A549 (cell line): ENCODE measurements around the gene FOXK1. TPM values are rescaled to one million over a fixed set of nuclear protein-coding genes. Genes with fewer than 3 reads are reported as not detected.

Source experiments
- ATAC-seq, 2 experiments: fragments of 200-7000 bp in 1 of 2; fragments of >200 bp in 1 of 2; cut with Nextera tagmentation in 1 of 2; cut with Tn5 transposase in 1 of 2; 3 replicates each; pipeline versions ENCODE4 v1.8.0 to v1.9.1; 2018 to 2020; ENCODE audit warnings: mild to moderate bottlenecking in 1 of 2, moderate library complexity in 1 of 2
- CTCF ChIA-PET: fragments of 300-600 bp; sonication (Branson Sonifier 250); formaldehyde crosslinking; extraction: SDS; loops from one replicate; lab custom pipeline; 2021; ENCODE audit warnings: antibody characterized with exemption, inconsistent platforms; lab: Yijun Ruan, JAX
- POLR2A ChIA-PET: fragments of 350-600 bp; formaldehyde crosslinking; extraction: SDS; loops from one replicate; lab custom pipeline; 2021; ENCODE audit warnings: antibody characterized with exemption, inconsistent platforms; lab: Yijun Ruan, JAX
- DNase-seq, 2 experiments: peaks; one replicate each; pipeline versions ENCODE4 v3.0.0 to v3.0.0-alpha.2; 2011 to 2016; ENCODE audit warnings: low read depth in 1 of 2, low spot score in 1 of 2
- FAIRE-seq: peaks from 2 replicates; lab custom pipeline; 2011; peaks lifted over from hg19 to GRCh38; lab: Jason Lieb, UNC
- H3K27ac ChIP-seq, 2 experiments: fragments of >200 bp; sonication (Bioruptor Twin); formaldehyde crosslinking; 3 replicates each; pipeline ENCODE4 v1.5.1; 2016 to 2017
- H3K4me1 ChIP-seq: fragments of >200 bp; sonication (Bioruptor Twin); formaldehyde crosslinking; 3 replicates; pipeline ENCODE4 v1.6.1; 2016
- H3K4me2 ChIP-seq: fragments of >200 bp; sonication (Bioruptor Twin); formaldehyde crosslinking; 3 replicates; pipeline ENCODE4 v1.6.1; 2016
- H3K4me3 ChIP-seq: fragments of >200 bp; sonication (Bioruptor Twin); formaldehyde crosslinking; 3 replicates; pipeline ENCODE4 v1.5.1; 2016
- H3K9me3 ChIP-seq: fragments of >200 bp; sonication (Bioruptor Twin); formaldehyde crosslinking; 3 replicates; pipeline ENCODE4 v1.6.1; 2016
- BCL3 ChIP-seq: fragments of >200 bp; sonication (Bioruptor Twin); formaldehyde crosslinking; IDR thresholded peaks from 3 replicates; pipeline ENCODE4 v1.6.1; 2016
- CBX2 ChIP-seq: fragments of 200-600 bp; sonication (generic); IDR thresholded peaks from 2 replicates; pipeline ENCODE4 v1.6.1; 2016; ENCODE audit warnings: low read depth, mild to moderate bottlenecking, borderline replicate concordance
- EHF ChIP-seq: fragments of 250-450 bp; sonication (Bioruptor Pico); IDR thresholded peaks from 2 replicates; pipeline ENCODE4 v1.5.0; 2020; ENCODE audit warnings: mild to moderate bottlenecking
- EP300 ChIP-seq, 2 experiments: fragments of >200 bp; sonication (Bioruptor Twin); formaldehyde crosslinking; IDR thresholded peaks; 2 replicates in 1 of 2; 3 replicates in 1 of 2; pipeline ENCODE4 v1.6.1; 2016 to 2017
- ESRRA ChIP-seq: fragments of 150-350 bp; IDR thresholded peaks from 2 replicates; pipeline ENCODE4 v1.6.1; 2014; ENCODE audit warnings: mild to moderate bottlenecking, low read length, borderline replicate concordance
- GATA3 ChIP-seq: IDR thresholded peaks from 2 replicates; pipeline ENCODE4 v1.6.1; 2012; ENCODE audit warnings: borderline replicate concordance
- HDAC2 ChIP-seq: fragments of 200-600 bp; sonication (generic); IDR thresholded peaks from 2 replicates; pipeline ENCODE4 v1.6.1; 2016
- JUN ChIP-seq, 2 experiments: fragments of >200 bp; sonication (Bioruptor Twin); formaldehyde crosslinking; IDR thresholded peaks; 2 replicates in 1 of 2; 3 replicates in 1 of 2; pipeline ENCODE4 v1.6.1; 2016 to 2017
- KDM1A ChIP-seq: fragments of 200-600 bp; sonication (generic); IDR thresholded peaks from 2 replicates; pipeline ENCODE4 v1.6.1; 2016; ENCODE audit warnings: low read depth, mild to moderate bottlenecking
- MAX ChIP-seq: IDR thresholded peaks from 2 replicates; pipeline ENCODE4 v1.6.1; 2012
- MAZ ChIP-seq: fragments of 150-350 bp; IDR thresholded peaks from 2 replicates; pipeline ENCODE4 v1.6.1; 2014; ENCODE audit warnings: antibody characterized with exemption, low read depth, low read length, borderline replicate concordance
- NR3C1 ChIP-seq: fragments of >200 bp; sonication (Bioruptor Twin); formaldehyde crosslinking; IDR thresholded peaks from 3 replicates; pipeline ENCODE4 v1.6.1; 2017
- RARB ChIP-seq: fragments of 250-450 bp; sonication (Bioruptor Pico); IDR thresholded peaks from 2 replicates; pipeline ENCODE4 v1.8.0; 2021; ENCODE audit warnings: mild to moderate bottlenecking, moderate library complexity
- RCOR1 ChIP-seq: fragments of 150-350 bp; IDR thresholded peaks from 2 replicates; pipeline ENCODE4 v1.6.1; 2014; ENCODE audit warnings: antibody characterized with exemption, low read length, low read depth
- SREBF2 ChIP-seq: fragments of 450-650 bp; IDR thresholded peaks from 2 replicates; pipeline ENCODE4 v1.6.1; 2014; ENCODE audit warnings: mild to moderate bottlenecking, moderate library complexity
- TFCP2L1 ChIP-seq: fragments of 250-450 bp; sonication (Bioruptor Pico); IDR thresholded peaks from 2 replicates; pipeline ENCODE4 v1.5.0; 2021; ENCODE audit warnings: mild to moderate bottlenecking
- TP53 ChIP-seq: fragments of 250-450 bp; sonication (Bioruptor Pico); IDR thresholded peaks from 2 replicates; pipeline ENCODE4 v1.5.0; 2021; ENCODE audit warnings: mild to moderate bottlenecking, moderate library complexity
- ZFP36 ChIP-seq: fragments of 450-650 bp; IDR thresholded peaks from 2 replicates; pipeline ENCODE4 v1.6.1; 2014; ENCODE audit warnings: borderline replicate concordance; ENCODE audit not compliant: partially characterized antibody
- WGBS: methylation state at CpG from one replicate; pipeline ENCODE4 v1.1.6; 2017; ENCODE audit errors: missing lambda C conversion rate; 5-methylcytosine and 5-hydroxymethylcytosine counted together
- polyA plus RNA-seq, 4 experiments: library from polyadenylated mRNA; depleted of rRNA in 3 of 4; stranded (reverse); fragments of >200 nt; fragmentation: RNase III in 1 of 4; extraction: RNeasy Plus Mini Kit Qiagen cat#74134 plus additional on column Dnase treatment in 1 of 4; gene quantifications; 2 replicates in 3 of 4; 3 replicates in 1 of 4; pipeline ENCODE4 v1.2.3, GENCODE V29; 2011 to 2017
- TF ChIP-seq, protein P1 (sequence below): fragments of 250-450 bp; sonication (Bioruptor Pico); IDR thresholded peaks from 2 replicates; pipeline ENCODE4 v1.5.0; 2020; ENCODE audit warnings: low read depth, mild to moderate bottlenecking, moderate library complexity
- TF ChIP-seq, protein P2 (sequence below): fragments of >200 bp; sonication (Bioruptor Twin); formaldehyde crosslinking; IDR thresholded peaks from 3 replicates; pipeline ENCODE4 v1.5.1; 2016

FOXK1 gene
- polyA plus RNA-seq, 2 of the 4 experiments (the other 2 are of a cell fraction): 6.8 to 10.9 TPM

GRCh38 chr7:4765776-4766490 lies 83.8 kb downstream of the FOXK1 start:
- peak; percentile 37 to 45; a peak in 3 of 6 replicates for ATAC-seq
- DNase-seq: no peak
- POLR2A ChIA-PET: no interaction called here
- no peak overlapping the region for H3K4me3 ChIP-seq
- CTCF ChIA-PET: interaction anchor here (0.7 to 1.4 kb wide), 3 partner anchors 12 to 19 kb away, joined by 3 to 4 read pairs (median 3); no protein-coding TSS in a partner anchor
- 91% methylated on average over 19 of the region's 23 CpGs for WGBS
- no peak overlapping the region for H3K4me2 ChIP-seq
- no peaks in the 10 kb centered on the region for H3K4me1 ChIP-seq
- H3K27ac ChIP-seq: no peak overlapping the region
- no peaks in the 10 kb centered on the region for H3K9me3 ChIP-seq
- FAIRE-seq: no peak
- TF ChIP-seq, protein P1, sequence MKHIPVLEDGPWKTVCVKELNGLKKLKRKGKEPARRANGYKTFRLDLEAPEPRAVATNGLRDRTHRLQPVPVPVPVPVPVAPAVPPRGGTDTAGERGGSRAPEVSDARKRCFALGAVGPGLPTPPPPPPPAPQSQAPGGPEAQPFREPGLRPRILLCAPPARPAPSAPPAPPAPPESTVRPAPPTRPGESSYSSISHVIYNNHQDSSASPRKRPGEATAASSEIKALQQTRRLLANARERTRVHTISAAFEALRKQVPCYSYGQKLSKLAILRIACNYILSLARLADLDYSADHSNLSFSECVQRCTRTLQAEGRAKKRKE (CRISPR knock-in tag): no peak
- no peak for TF ChIP-seq ZFP36
- TF ChIP-seq, protein P2, sequence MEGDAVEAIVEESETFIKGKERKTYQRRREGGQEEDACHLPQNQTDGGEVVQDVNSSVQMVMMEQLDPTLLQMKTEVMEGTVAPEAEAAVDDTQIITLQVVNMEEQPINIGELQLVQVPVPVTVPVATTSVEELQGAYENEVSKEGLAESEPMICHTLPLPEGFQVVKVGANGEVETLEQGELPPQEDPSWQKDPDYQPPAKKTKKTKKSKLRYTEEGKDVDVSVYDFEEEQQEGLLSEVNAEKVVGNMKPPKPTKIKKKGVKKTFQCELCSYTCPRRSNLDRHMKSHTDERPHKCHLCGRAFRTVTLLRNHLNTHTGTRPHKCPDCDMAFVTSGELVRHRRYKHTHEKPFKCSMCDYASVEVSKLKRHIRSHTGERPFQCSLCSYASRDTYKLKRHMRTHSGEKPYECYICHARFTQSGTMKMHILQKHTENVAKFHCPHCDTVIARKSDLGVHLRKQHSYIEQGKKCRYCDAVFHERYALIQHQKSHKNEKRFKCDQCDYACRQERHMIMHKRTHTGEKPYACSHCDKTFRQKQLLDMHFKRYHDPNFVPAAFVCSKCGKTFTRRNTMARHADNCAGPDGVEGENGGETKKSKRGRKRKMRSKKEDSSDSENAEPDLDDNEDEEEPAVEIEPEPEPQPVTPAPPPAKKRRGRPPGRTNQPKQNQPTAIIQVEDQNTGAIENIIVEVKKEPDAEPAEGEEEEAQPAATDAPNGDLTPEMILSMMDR: peak; percentile 46; the same call in 2 of the 3 replicates

- ChIA-PET CTCF (interaction anchor here (0.7 to 1.4 kb wide), 2 partner anchors 13 to 14 kb away, joined by 3 read pairs; no protein-coding TSS in a partner anchor), POLR2A (no interaction called here)
- FAIRE-seq (no peak), DNase-seq (no peak), ATAC-seq (no peak)
- Histone ChIP-seq H3K9me3 (no peaks in the 10 kb centered on the region), H3K4me1 (no peaks in the 10 kb centered on the region), H3K4me2 (no peak overlapping the region), H3K4me3 (no peak overlapping the region), H3K27ac (no peak overlapping the region)
- TF ChIP-seq MAX: no peak
- TF ChIP-seq TP53 (CRISPR knock-in tag): no peak
- no peak for TF ChIP-seq GATA3
- TF ChIP-seq RARB (CRISPR knock-in tag): no peak
- TF ChIP-seq MAZ: no peak
- no peak for TF ChIP-seq TFCP2L1 (CRISPR knock-in tag)
- no peak for TF ChIP-seq KDM1A
- no peak for TF ChIP-seq BCL3
- 89% methylated on average over 37 of the region's 37 CpGs for WGBS
Observed at GRCh38 chr7:4766666-4767519, 84.8 kb downstream of the FOXK1 start.

DNA sequence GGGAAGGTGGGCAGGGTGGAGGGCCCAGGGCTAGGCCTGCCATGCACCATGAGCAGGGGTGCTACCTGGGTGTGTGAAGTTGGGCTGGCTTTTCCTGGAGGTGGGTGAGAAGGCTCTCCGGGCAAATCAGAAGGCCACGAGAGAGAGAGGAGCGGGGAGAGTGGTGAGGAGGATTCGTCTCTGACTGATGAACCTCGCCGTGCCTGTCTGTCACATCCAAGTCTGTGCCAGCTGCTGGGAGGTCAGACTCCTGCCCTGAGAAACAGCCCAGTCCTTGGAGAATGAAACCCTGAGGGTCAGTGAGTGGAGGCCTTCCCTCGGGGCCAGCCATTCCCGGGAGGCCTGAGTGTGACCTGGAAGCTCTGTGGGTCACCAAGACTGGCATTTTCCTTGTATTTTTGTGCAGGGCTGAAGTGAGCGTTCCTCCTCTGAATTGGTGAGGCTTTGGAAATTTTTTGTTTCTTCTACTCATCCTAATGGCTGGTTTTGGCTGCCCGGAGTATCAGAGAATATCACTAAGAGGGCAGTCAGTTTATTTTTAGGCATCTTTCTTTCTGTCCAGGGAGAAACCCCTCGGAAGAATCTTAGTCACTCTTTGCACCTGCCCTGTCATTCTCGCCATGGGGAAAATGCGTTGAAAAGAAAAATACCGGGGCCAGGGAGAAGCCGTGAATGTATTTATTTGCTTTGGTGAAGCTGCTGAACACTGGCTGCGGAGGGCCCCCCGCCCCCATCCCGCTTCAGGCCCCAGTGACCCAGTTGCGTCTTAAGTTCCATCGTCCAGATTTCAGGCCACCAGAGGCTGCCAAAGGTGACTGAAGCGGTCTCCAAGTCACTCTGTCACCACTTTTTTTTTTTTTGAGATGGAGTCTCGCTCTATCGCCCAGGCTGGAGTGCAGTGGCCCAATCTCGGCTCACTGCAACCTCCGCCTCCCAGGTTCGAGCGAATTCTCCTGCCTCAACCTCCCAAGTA lies 86.8 kb downstream of the FOXK1 start:
- H3K9me3 ChIP-seq: no peaks in the 10 kb centered on the region
- H3K4me1 ChIP-seq: peaks cover 6% of the 10 kb centered on the region; the same call in 1 of the 3 replicates
- CTCF ChIA-PET: interaction anchor here (1.7 kb wide), 1 partner anchor 15 kb away, joined by 5 read pairs; no protein-coding TSS in a partner anchor
- no peak for TF ChIP-seq BCL3
- TF ChIP-seq CBX2: no peak
- TF ChIP-seq HDAC2: no peak
- TF ChIP-seq NR3C1: no peak
- TF ChIP-seq ESRRA: no peak
- no peak for TF ChIP-seq RCOR1
- no peak for TF ChIP-seq SREBF2
- TF ChIP-seq JUN (IDR thresholded peaks at IDR 0.05): no peak
- TF ChIP-seq EP300 (IDR thresholded peaks at IDR 0.05): no peak
- no peak for TF ChIP-seq ZFP36
- TF ChIP-seq, protein P1 (CRISPR knock-in tag): no peak
- TF ChIP-seq EHF (CRISPR knock-in tag): no peak
- TF ChIP-seq MAZ: no peak
- TF ChIP-seq RARB (CRISPR knock-in tag): no peak
- TF ChIP-seq, all 56 proteins: peak for 0
- FAIRE-seq (no peak), ATAC-seq (no peak), DNase-seq (no peak)
- WGBS: 94% methylated on average over 27 of the region's 27 CpGs
- H3K27ac ChIP-seq: no peak overlapping the region
- POLR2A ChIA-PET: no interaction called here
- no peak overlapping the region for H3K4me2 ChIP-seq
- H3K4me3 ChIP-seq: no peak overlapping the region
